ENCODE results near the gene USP44.
"Not testable (repeated sequence)": the region's sequence is repeated elsewhere in the genome, so short reads cannot be mapped to it uniquely, and the experiment has no call there.

The USP44 gene

GRCh38 chr12:95551305-95551704 is at the start of gene USP44:
USP44 (minus strand) TSS chr12:95551476; CDS start chr12:95534256, 17,220 bp downstream.
- no peak for DNase-seq

- peak in 1 of 2 experiments; percentile 22 for DNase-seq
Measured at GRCh38 chr12:95600567-95600966, 49.3 kb upstream of the USP44 start.

GRCh38 chr12:95599880-95600279 is 48.6 kb upstream of the USP44 start:
- DNase-seq: no peak

- no peak for DNase-seq
Measured at GRCh38 chr12:95594136-95594535, 42.9 kb upstream of the USP44 start.

- DNase-seq: peak in 1 of 2 experiments; percentile 6
Measured at GRCh38 chr12:95593266-95593871, 42.1 kb upstream of the USP44 start.

GRCh38 chr12:95591731-95592130 is 40.5 kb upstream of the USP44 start:
- DNase-seq: no peak

- DNase-seq: no peak
Measured at GRCh38 chr12:95590775-95591174, 39.5 kb upstream of the USP44 start.

GRCh38 chr12:95583933-95584332 is 32.7 kb upstream of the USP44 start:
- DNase-seq: no peak

- peak in 1 of 2 experiments; percentile 69 for DNase-seq
Measured at GRCh38 chr12:95582230-95583058, 31.2 kb upstream of the USP44 start.

GRCh38 chr12:95577820-95578219 is 26.5 kb upstream of the USP44 start:
- no peak for DNase-seq

- DNase-seq: peak in 1 of 2 experiments; percentile 50
Measured at GRCh38 chr12:95574799-95575452, 23.6 kb upstream of the USP44 start.

GRCh38 chr12:95573951-95574576 is 22.8 kb upstream of the USP44 start:
- DNase-seq: no peak

GRCh38 chr12:95571369-95571768 is 20.1 kb upstream of the USP44 start:
- no peak for DNase-seq

GRCh38 chr12:95568045-95568444 is 16.8 kb upstream of the USP44 start:
- not testable (repeated sequence) for DNase-seq

GRCh38 chr12:95557625-95558024 is 6.3 kb upstream of the USP44 start:
- DNase-seq: no peak

- DNase-seq: no peak
Measured at GRCh38 chr12:95554532-95555071, 3.3 kb upstream of the USP44 start.

- DNase-seq: no peak
Measured at GRCh38 chr12:95553197-95553943, 2.1 kb upstream of the USP44 start.

GRCh38 chr12:95551913-95552516 is 739 bp upstream of the USP44 start:
- DNase-seq: no peak

- no peak for DNase-seq
Measured at GRCh38 chr12:95549392-95550084, 1.7 kb downstream of the USP44 start.

GRCh38 chr12:95548539-95549391 is 2.5 kb downstream of the USP44 start:
- peak; percentile 17 to 43 for DNase-seq
